HEK293 (cell line): ENCODE measurements around the gene MBP.

Experiments used
- CTCF ChIA-PET: fragments of 350-600 bp; formaldehyde crosslinking; extraction: SDS; loops from one replicate; lab custom pipeline; 2021; ENCODE audit warnings: antibody characterized with exemption; lab: Yijun Ruan, JAX
- POLR2A ChIA-PET: fragments of 300-600 bp; formaldehyde crosslinking; extraction: SDS; loops from one replicate; lab custom pipeline; 2020; ENCODE audit warnings: antibody characterized with exemption, inconsistent platforms; lab: Yijun Ruan, JAX
- H3K27ac ChIP-seq: fragments of 200-500 bp; sonication (Bioruptor generic); 2 replicates; pipeline ENCODE4 v1.5.1; 2014; ENCODE audit warnings: low read depth, low read length, control low read depth, inconsistent platforms; ENCODE audit errors: extremely low read depth
- H3K36me3 ChIP-seq, 2 experiments: fragments of 200-500 bp in 1 of 2; sonication (Bioruptor generic) in 1 of 2; 1 replicate in 1 of 2; 2 replicates in 1 of 2; pipeline ENCODE4 v1.5.1; 2014 to 2017; ENCODE audit warnings: inconsistent platforms in 2 of 2, low read length in 2 of 2; ENCODE audit not compliant: control insufficient read depth in 2 of 2, insufficient read depth in 1 of 2
- H3K4me1 ChIP-seq: fragments of 200-500 bp; sonication (Bioruptor generic); 2 replicates; pipeline ENCODE4 v1.5.1; 2014; ENCODE audit warnings: mild to moderate bottlenecking, low read length, inconsistent platforms; ENCODE audit not compliant: control insufficient read depth, insufficient read depth
- H3K4me3 ChIP-seq: 2 replicates; pipeline ENCODE4 v1.5.1; 2011; ENCODE audit warnings: low read depth, mild to moderate bottlenecking, control low read depth, low read length, moderate library complexity
- H3K9me3 ChIP-seq: fragments of 200-500 bp; sonication (Bioruptor generic); 2 replicates; pipeline ENCODE4 v1.5.1; 2014; ENCODE audit warnings: low read depth, low read length, inconsistent platforms; ENCODE audit not compliant: control insufficient read depth, insufficient read depth
- EGR2 ChIP-seq: fragments of 450-650 bp; formaldehyde crosslinking; IDR thresholded peaks from 2 replicates; pipeline ENCODE4 v1.5.1; 2016; ENCODE audit warnings: low read depth, missing biosample characterization, missing genetic modification characterization
- FEZF1 ChIP-seq: fragments of 450-650 bp; formaldehyde crosslinking; IDR thresholded peaks from 2 replicates; pipeline ENCODE4 v1.5.1; 2016; ENCODE audit warnings: missing biosample characterization, missing genetic modification characterization
- SALL2 ChIP-seq: fragments of 450-650 bp; formaldehyde crosslinking; IDR thresholded peaks from 2 replicates; pipeline ENCODE4 v1.5.0; 2017; ENCODE audit warnings: missing biosample characterization, mild to moderate bottlenecking, missing genetic modification characterization, borderline replicate concordance
- WT1 ChIP-seq: fragments of 450-650 bp; formaldehyde crosslinking; IDR thresholded peaks from 2 replicates; pipeline ENCODE4 v1.5.1; 2016; ENCODE audit warnings: missing biosample characterization, missing genetic modification characterization
- ZBTB6 ChIP-seq: fragments of 450-650 bp; formaldehyde crosslinking; IDR thresholded peaks from 2 replicates; pipeline ENCODE4 v1.5.1; 2017; ENCODE audit warnings: missing biosample characterization, missing genetic modification characterization
- ZBTB8A ChIP-seq: fragments of 450-650 bp; formaldehyde crosslinking; IDR thresholded peaks from 2 replicates; pipeline ENCODE4 v1.5.1; 2016; ENCODE audit warnings: missing biosample characterization, missing genetic modification characterization
- ZFHX2 ChIP-seq: fragments of 450-650 bp; formaldehyde crosslinking; conservative IDR thresholded peaks from 2 replicates; pipeline ENCODE4 v1.5.1; 2016; ENCODE audit warnings: missing biosample characterization, missing genetic modification characterization
- ZFP69B ChIP-seq: fragments of 450-650 bp; formaldehyde crosslinking; IDR thresholded peaks from 2 replicates; pipeline ENCODE4 v1.5.1; 2016; ENCODE audit warnings: missing biosample characterization, missing genetic modification characterization
- ZIC2 ChIP-seq: fragments of 450-650 bp; formaldehyde crosslinking; IDR thresholded peaks from 2 replicates; pipeline ENCODE4 v1.5.1; 2016; ENCODE audit warnings: missing biosample characterization, missing genetic modification characterization
- ZNF133 ChIP-seq: fragments of 450-650 bp; formaldehyde crosslinking; IDR thresholded peaks from 2 replicates; pipeline ENCODE4 v1.5.1; 2016; ENCODE audit warnings: missing biosample characterization, missing genetic modification characterization
- ZNF138 ChIP-seq: fragments of 450-650 bp; formaldehyde crosslinking; IDR thresholded peaks from 2 replicates; pipeline ENCODE4 v1.5.1; 2016; ENCODE audit warnings: missing biosample characterization, missing genetic modification characterization, borderline replicate concordance
- ZNF248 ChIP-seq: fragments of 450-650 bp; formaldehyde crosslinking; IDR thresholded peaks from 2 replicates; pipeline ENCODE4 v1.5.1; 2017; ENCODE audit warnings: missing biosample characterization, missing genetic modification characterization
- ZNF335 ChIP-seq: fragments of 450-650 bp; formaldehyde crosslinking; conservative IDR thresholded peaks from 2 replicates; pipeline ENCODE4 v1.5.1; 2016; ENCODE audit warnings: missing biosample characterization, missing genetic modification characterization
- ZNF37A ChIP-seq: fragments of 450-650 bp; IDR thresholded peaks from 2 replicates; pipeline ENCODE4 v1.5.1; 2018; ENCODE audit warnings: missing biosample characterization, missing genetic modification characterization
- ZNF398 ChIP-seq: fragments of 450-650 bp; formaldehyde crosslinking; IDR thresholded peaks from 2 replicates; pipeline ENCODE4 v1.5.1; 2017; ENCODE audit warnings: missing biosample characterization, missing genetic modification characterization
- ZNF426 ChIP-seq: fragments of 450-650 bp; formaldehyde crosslinking; IDR thresholded peaks from 2 replicates; pipeline ENCODE4 v1.5.1; 2017; ENCODE audit warnings: missing biosample characterization, missing genetic modification characterization, mild to moderate bottlenecking, inconsistent platforms, moderate library complexity
- ZNF530 ChIP-seq: fragments of 450-650 bp; formaldehyde crosslinking; IDR thresholded peaks from 2 replicates; pipeline ENCODE4 v1.5.1; 2016; ENCODE audit warnings: low read depth, missing biosample characterization, missing genetic modification characterization
- ZNF580 ChIP-seq: fragments of 450-650 bp; formaldehyde crosslinking; IDR thresholded peaks from 2 replicates; pipeline ENCODE4 v1.5.1; 2016; ENCODE audit warnings: missing biosample characterization, missing genetic modification characterization
- ZNF600 ChIP-seq: fragments of 450-650 bp; formaldehyde crosslinking; IDR thresholded peaks from 2 replicates; pipeline ENCODE4 v1.5.1; 2016; ENCODE audit warnings: missing biosample characterization, missing genetic modification characterization
- ZNF658 ChIP-seq: fragments of 450-650 bp; formaldehyde crosslinking; IDR thresholded peaks from 2 replicates; pipeline ENCODE4; 2016; ENCODE audit warnings: missing biosample characterization, missing genetic modification characterization
- ZNF664 ChIP-seq: fragments of 450-650 bp; formaldehyde crosslinking; IDR thresholded peaks from 2 replicates; pipeline ENCODE4 v1.5.1; 2016; ENCODE audit warnings: missing biosample characterization, missing genetic modification characterization
- ZNF707 ChIP-seq: fragments of 450-650 bp; formaldehyde crosslinking; IDR thresholded peaks from 2 replicates; pipeline ENCODE4 v1.5.1; 2016; ENCODE audit warnings: missing biosample characterization, missing genetic modification characterization
- ZNF747 ChIP-seq: fragments of 450-650 bp; formaldehyde crosslinking; IDR thresholded peaks from 2 replicates; pipeline ENCODE4 v1.5.1; 2016; ENCODE audit warnings: missing biosample characterization, missing genetic modification characterization

The MBP gene

GRCh38 chr18:77099485-77100370 is 32.9 kb downstream of the MBP start:
- no peak overlapping the region for H3K27ac ChIP-seq
- TF ChIP-seq ZBTB8A (tag by site-specific recombination) (no peak), ZNF530 (tag by site-specific recombination) (no peak), ZNF426 (tag by site-specific recombination) (no peak), ZIC2 (no peak), ZNF580 (no peak), ZNF658 (tag by site-specific recombination) (no peak), ZNF398 (no peak), WT1 (tag by site-specific recombination) (no peak), ZNF664 (tag by site-specific recombination) (no peak), ZNF37A (tag by site-specific recombination) (no peak), ZNF707 (no peak), SALL2 (tag by site-specific recombination) (no peak), ZNF138 (tag by site-specific recombination) (no peak), ZNF747 (tag by site-specific recombination) (no peak)
- H3K9me3 ChIP-seq: no peaks in the 10 kb centered on the region; the same call in 1 of the 2 replicates
- H3K4me1 ChIP-seq: peaks cover 27% of the 10 kb centered on the region
- ChIA-PET POLR2A (no interaction called here), CTCF (interaction anchor here (0.6 kb wide), 1 partner anchor 41 kb away, joined by 3 read pairs; no protein-coding TSS in a partner anchor)
- H3K36me3 ChIP-seq: peaks cover 0 to 6% of the 10 kb centered on the region in 2 experiments; a peak in 2 of 3 replicates
- no peak overlapping the region for H3K4me3 ChIP-seq

GRCh38 chr18:77098538-77099174 is 33.9 kb downstream of the MBP start:
- no peak overlapping the region for H3K4me3 ChIP-seq
- no peaks in the 10 kb centered on the region; the same call in 1 of the 2 replicates for H3K9me3 ChIP-seq
- H3K36me3 ChIP-seq: peaks cover 0 to 6% of the 10 kb centered on the region in 2 experiments; a peak in 2 of 3 replicates
- CTCF ChIA-PET: no interaction called here
- H3K27ac ChIP-seq: no peak overlapping the region
- TF ChIP-seq ZNF248: no peak
- TF ChIP-seq ZNF335 (tag by site-specific recombination): 0 out of 2 replicates have a peak, but pooled peaks have one; percentile 26
- 0 out of 2 replicates have a peak, but pooled peaks have one; percentile 32 for TF ChIP-seq ZBTB8A (tag by site-specific recombination)
- peak; percentile 45; the same call in 1 of the 2 replicates for TF ChIP-seq EGR2
- no peak for TF ChIP-seq ZNF133 (tag by site-specific recombination)
- TF ChIP-seq ZNF600 (tag by site-specific recombination): peak; percentile 47
- 0 out of 2 replicates have a peak, but pooled peaks have one; percentile 43 for TF ChIP-seq ZFHX2 (tag by site-specific recombination)
- no peak for TF ChIP-seq FEZF1 (tag by site-specific recombination)
- TF ChIP-seq ZFP69B (tag by site-specific recombination): 0 out of 2 replicates have a peak, but pooled peaks have one; percentile 35
- TF ChIP-seq ZBTB6 (tag by site-specific recombination): no peak
- peak; percentile 77 for TF ChIP-seq ZNF398
- peaks cover 27% of the 10 kb centered on the region for H3K4me1 ChIP-seq
- POLR2A ChIA-PET: no interaction called here
